HG03342 (cell line): ENCODE results near the gene DNALI1.
"Not testable (repeated sequence)": the region's sequence is repeated elsewhere in the genome, so short reads cannot be mapped to it uniquely, and the experiment has no call there.

Source experiments
- ATAC-seq: cut with Tn5 transposase; IDR thresholded peaks from one replicate; pipeline ENCODE4 v1.9.1; 2021; ENCODE audit warnings: mild to moderate bottlenecking, moderate library complexity; ENCODE audit not compliant: unreplicated experiment

DNALI1 gene

GRCh38 chr1:37553927-37554808 is 2.6 kb upstream of the DNALI1 start, which contains the start of gene SNIP1:
Gene SNIP1, minus strand, starts transcription at chr1:37554293. Its CDS starts 64 bp downstream, at chr1:37554229.
- peak; percentile 91 for ATAC-seq

GRCh38 chr1:37557402-37557801 is 662 bp downstream of the DNALI1 start:
- no peak for ATAC-seq

GRCh38 chr1:37558411-37558810 is 1.7 kb downstream of the DNALI1 start:
- no peak for ATAC-seq

GRCh38 chr1:37559080-37559479 is 2.3 kb downstream of the DNALI1 start:
- no peak for ATAC-seq

GRCh38 chr1:37559957-37560379 is 3.2 kb downstream of the DNALI1 start:
- ATAC-seq = not testable (repeated sequence)

GRCh38 chr1:37560401-37561132 is 3.8 kb downstream of the DNALI1 start:
- ATAC-seq = no peak

GRCh38 chr1:37561133-37562132 is 4.7 kb downstream of the DNALI1 start:
- ATAC-seq = no peak

GRCh38 chr1:37562984-37563383 is 6.2 kb downstream of the DNALI1 start:
- no peak for ATAC-seq

- no peak for ATAC-seq
Observed at GRCh38 chr1:37564892-37565291, 8.2 kb downstream of the DNALI1 start.

GRCh38 chr1:37567023-37567422 is 10.3 kb downstream of the DNALI1 start:
- ATAC-seq = no peak

GRCh38 chr1:37570528-37571334 is 14.0 kb downstream of the DNALI1 start:
- ATAC-seq = no peak

- ATAC-seq = no peak
Observed at GRCh38 chr1:37574834-37575480, 18.2 kb downstream of the DNALI1 start.

GRCh38 chr1:37575692-37576091 is 19.0 kb downstream of the DNALI1 start:
- ATAC-seq = no peak

- not testable (repeated sequence) for ATAC-seq
Observed at GRCh38 chr1:37584544-37584943, 27.8 kb downstream of the DNALI1 start.

GRCh38 chr1:37588939-37589338 is 32.2 kb downstream of the DNALI1 start:
- no peak for ATAC-seq

- no peak for ATAC-seq
Observed at GRCh38 chr1:37593726-37594125, 37.0 kb downstream of the DNALI1 start.

GRCh38 chr1:37595440-37596181 is 38.9 kb downstream of the DNALI1 start, which contains the start of gene GNL2:
Gene GNL2, minus strand, starts transcription at chr1:37595937. Its CDS starts 115 bp downstream, at chr1:37595822.
- ATAC-seq = peak; percentile 97

- no peak for ATAC-seq
Observed at GRCh38 chr1:37596182-37596667, 39.5 kb downstream of the DNALI1 start.
